ENCODE results near the gene ZNF446. TPM values are rescaled to one million over a fixed set of nuclear protein-coding genes. Genes with fewer than 3 reads are reported as not detected.

The ZNF446 gene
- total and polyA plus RNA-seq, 9 of the 15 experiments (the other 6 are each of a cell fraction or from before 2014, with no cell fraction given): 0.07 to 4.8 (median 1.2) TPM

DNA sequence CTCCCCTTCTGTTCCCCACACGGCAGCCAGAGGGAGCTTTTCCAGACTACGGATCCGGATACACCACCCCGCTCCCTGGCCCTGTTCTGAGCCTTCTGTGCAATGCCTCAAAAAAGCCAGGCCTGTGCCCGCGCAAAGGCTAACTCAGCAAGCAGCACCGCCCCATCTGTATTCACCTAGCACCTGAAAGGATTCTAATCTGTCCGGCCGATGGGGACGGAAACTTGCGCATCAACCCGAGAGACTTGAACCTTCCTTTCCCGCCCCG, 42.9 kb downstream of the ZNF446 start (continued):
- TF ChIP-seq, protein P1, sequence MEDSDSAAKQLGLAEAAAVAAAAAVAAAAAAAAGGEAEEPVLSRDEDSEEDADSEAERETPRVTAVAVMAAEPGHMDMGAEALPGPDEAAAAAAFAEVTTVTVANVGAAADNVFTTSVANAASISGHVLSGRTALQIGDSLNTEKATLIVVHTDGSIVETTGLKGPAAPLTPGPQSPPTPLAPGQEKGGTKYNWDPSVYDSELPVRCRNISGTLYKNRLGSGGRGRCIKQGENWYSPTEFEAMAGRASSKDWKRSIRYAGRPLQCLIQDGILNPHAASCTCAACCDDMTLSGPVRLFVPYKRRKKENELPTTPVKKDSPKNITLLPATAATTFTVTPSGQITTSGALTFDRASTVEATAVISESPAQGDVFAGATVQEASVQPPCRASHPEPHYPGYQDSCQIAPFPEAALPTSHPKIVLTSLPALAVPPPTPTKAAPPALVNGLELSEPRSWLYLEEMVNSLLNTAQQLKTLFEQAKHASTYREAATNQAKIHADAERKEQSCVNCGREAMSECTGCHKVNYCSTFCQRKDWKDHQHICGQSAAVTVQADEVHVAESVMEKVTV (CRISPR knock-in tag; IDR thresholded peaks at IDR 0.05): no peak

DNA sequence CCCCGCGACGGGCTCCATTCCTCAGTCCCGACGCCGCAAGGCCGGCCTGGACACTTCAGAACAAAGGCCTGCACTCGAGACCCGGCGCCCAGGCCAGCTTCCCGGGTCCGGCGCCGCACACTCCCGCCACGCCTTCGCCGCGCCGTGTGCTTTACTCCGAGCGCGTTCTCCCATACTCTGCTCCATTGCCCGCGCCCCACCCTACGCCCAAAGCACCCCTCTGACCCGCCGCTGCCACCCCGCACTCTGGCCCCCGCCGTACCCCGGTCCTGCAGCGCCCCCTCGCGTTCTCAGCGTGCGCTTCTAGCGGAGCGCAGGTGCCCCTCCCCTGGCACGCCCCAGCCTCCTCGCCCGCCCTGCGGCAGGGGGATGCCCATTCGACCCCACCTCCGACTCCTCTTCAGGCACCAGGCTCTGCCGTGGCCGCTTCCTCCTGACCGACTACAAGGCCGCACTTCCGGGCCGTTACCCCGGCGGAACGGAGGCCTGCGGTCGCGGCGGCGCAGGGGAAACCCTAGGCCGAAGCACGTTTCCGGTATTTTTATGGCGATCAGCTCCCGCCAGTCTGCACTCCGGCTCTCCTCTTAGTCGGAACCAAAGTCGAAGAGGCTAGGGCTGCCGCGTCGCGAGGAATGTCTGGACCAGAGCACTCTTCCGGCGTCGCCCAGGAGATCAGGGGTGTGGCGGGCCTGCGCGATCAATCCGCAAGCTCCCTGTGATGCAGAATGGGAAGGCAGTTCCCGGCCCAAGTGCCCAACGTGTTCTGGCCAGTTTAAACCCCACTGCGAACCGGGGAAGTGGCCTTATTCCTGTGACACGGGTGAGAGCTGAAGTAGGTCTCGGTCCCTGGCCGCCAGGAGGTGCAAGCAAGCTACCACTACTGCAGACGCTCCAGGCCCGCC, 43.5 kb downstream of the ZNF446 start, which contains the start of gene ZBTB45:
Gene ZBTB45 (minus strand): TSS at position 456 of the 902 bp plus-strand sequence. CDS start 2,137 bp downstream, outside the sequence.
- Histone ChIP-seq H3K36me3 (ENCODE audit: control insufficient read depth, insufficient read depth, low read length) (peaks cover 26% of the 10 kb centered on the region; the same call in 2 of the 3 replicates), H3K9ac (ENCODE audit: insufficient read depth in 1 of 2, low read depth in 2 of 2, low read length in 2 of 2) (peak within 1 kb of the TSS; percentile 95 to 97), H3K4me2 (ENCODE audit: insufficient read depth, low read length) (peak within 1 kb of the TSS; percentile 98), H3K27ac (ENCODE audit: extremely low read depth, low read depth, low read length) (peak within 1 kb of the TSS; percentile 92), H3K9me3 (replicated peaks; ENCODE audit: control insufficient read depth, insufficient read depth, low read depth, low read length) (no peaks in the 10 kb centered on the region), H2AFZ (ENCODE audit: low read depth, low read length) (peak within 1 kb of the TSS; percentile 99), H3K79me2 (ENCODE audit: control insufficient read depth, insufficient read depth, low read length) (peaks cover 51% of the 10 kb centered on the region), H3K4me1 (replicated peaks in 1 of 2; ENCODE audit: control insufficient read depth in 2 of 2, insufficient read depth in 2 of 2, low read length in 2 of 2) (peaks cover 9 to 49% of the 10 kb centered on the region in 2 experiments), H3K27me3 (ENCODE audit: control insufficient read depth in 2 of 2, insufficient read depth in 2 of 2, low read length in 2 of 2) (no peaks in the 10 kb centered on the region), H4K20me1 (replicated peaks; ENCODE audit: control insufficient read depth, insufficient read depth, low read length) (no peaks in the 10 kb centered on the region), H3K9me1 (ENCODE audit: control insufficient read depth, insufficient read depth, low read length) (peaks cover 5% of the 10 kb centered on the region), H3K4me3 (peak within 1 kb of the TSS; percentile 79)
- WGBS (ENCODE audit: insufficient coverage, low coverage, missing lambda C conversion rate): under 1% methylated on average over 64 of the region's 87 CpGs
- DNase-seq (ENCODE audit: extremely low read depth in 1 of 4, low spot score in 3 of 4) (peak; percentile 86 to 96 (median 92)), ATAC-seq (peak; percentile 87), FAIRE-seq (peak; percentile 87)
- ChIA-PET POLR2A (interaction anchor here (0.5 to 2.3 kb wide), 24 partner anchors 10 to 689 kb away, joined by 3 to 14 read pairs (median 6); partner anchors contain the start of genes CHMP2A, TRIM28, ZNF274 and ZNF587B), CTCF (ENCODE audit: low intra/inter-chr PET ratio) (interaction anchor here (1.1 to 2.7 kb wide), 5 partner anchors 25 to 338 kb away, joined by 3 to 23 read pairs (median 4); partner anchors contain the start of genes TRIM28 and ZNF274)
- in situ Hi-C loops (cut with MboI) (no loop called here), intact Hi-C loops (cut with micrococcal nuclease) (loop anchor here (1.0 to 2.0 kb wide), 5 partner anchors 43 to 300 kb away; partner anchors contain the start of genes ZNF446 and ZSCAN22)
- BruUV-seq (replicated peaks): TSS peak; percentile 75
- TF ChIP-seq ZFP36 (IDR thresholded peaks at IDR 0.05; ENCODE audit: low read depth, low read length, partially characterized antibody) (peak; percentile 25), FOXK1 (CRISPR knock-in tag; IDR thresholded peaks at IDR 0.05; ENCODE audit: borderline replicate concordance) (peak; percentile 94), NFE2L1 (tag; IDR thresholded peaks at IDR 0.05; ENCODE audit: borderline replicate concordance, low read depth) (no peak), NBN (IDR thresholded peaks at IDR 0.05; ENCODE audit: low read depth) (peak; percentile 85), ZNF253 (CRISPR knock-in tag; conservative IDR thresholded peaks at IDR 0.05) (no peak), ZNF436 (CRISPR knock-in tag; IDR thresholded peaks at IDR 0.05) (no peak; the same call in 1 of the 2 replicates), SAFB (IDR thresholded peaks at IDR 0.05; ENCODE audit: borderline replicate concordance, low read depth, low read length) (no peak), ZNF175 (CRISPR knock-in tag; IDR thresholded peaks at IDR 0.05; ENCODE audit: low read depth) (peak; percentile 31; the same call in 1 of the 2 replicates), ESRRB (CRISPR knock-in tag; IDR thresholded peaks at IDR 0.05; ENCODE audit: borderline replicate concordance) (no peak), KDM4B (IDR thresholded peaks at IDR 0.05; ENCODE audit: borderline replicate concordance in 2 of 2, low read depth in 1 of 2) (peak in 1 of 2 experiments; percentile 99; a peak in 2 of 4 replicates), ZNF146 (CRISPR knock-in tag; IDR thresholded peaks at IDR 0.05; ENCODE audit: unreplicated experiment) (no peak), ZC3H8 (IDR thresholded peaks at IDR 0.05) (no peak)
- TF ChIP-seq, protein P2, sequence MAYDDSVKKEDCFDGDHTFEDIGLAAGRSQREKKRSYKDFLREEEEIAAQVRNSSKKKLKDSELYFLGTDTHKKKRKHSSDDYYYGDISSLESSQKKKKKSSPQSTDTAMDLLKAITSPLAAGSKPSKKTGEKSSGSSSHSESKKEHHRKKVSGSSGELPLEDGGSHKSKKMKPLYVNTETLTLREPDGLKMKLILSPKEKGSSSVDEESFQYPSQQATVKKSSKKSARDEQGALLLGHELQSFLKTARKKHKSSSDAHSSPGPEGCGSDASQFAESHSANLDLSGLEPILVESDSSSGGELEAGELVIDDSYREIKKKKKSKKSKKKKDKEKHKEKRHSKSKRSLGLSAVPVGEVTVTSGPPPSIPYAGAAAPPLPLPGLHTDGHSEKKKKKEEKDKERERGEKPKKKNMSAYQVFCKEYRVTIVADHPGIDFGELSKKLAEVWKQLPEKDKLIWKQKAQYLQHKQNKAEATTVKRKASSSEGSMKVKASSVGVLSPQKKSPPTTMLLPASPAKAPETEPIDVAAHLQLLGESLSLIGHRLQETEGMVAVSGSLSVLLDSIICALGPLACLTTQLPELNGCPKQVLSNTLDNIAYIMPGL (CRISPR knock-in tag; IDR thresholded peaks at IDR 0.05): no peak; the same call in 1 of the 2 replicates
- TF ChIP-seq, protein P3, sequence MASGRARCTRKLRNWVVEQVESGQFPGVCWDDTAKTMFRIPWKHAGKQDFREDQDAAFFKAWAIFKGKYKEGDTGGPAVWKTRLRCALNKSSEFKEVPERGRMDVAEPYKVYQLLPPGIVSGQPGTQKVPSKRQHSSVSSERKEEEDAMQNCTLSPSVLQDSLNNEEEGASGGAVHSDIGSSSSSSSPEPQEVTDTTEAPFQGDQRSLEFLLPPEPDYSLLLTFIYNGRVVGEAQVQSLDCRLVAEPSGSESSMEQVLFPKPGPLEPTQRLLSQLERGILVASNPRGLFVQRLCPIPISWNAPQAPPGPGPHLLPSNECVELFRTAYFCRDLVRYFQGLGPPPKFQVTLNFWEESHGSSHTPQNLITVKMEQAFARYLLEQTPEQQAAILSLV (tag; IDR thresholded peaks at IDR 0.05): 0 out of 2 replicates have a peak, but pooled peaks have one; percentile 3
